ENCODE measurements around the gene EFNA5. TPM values are rescaled to one million over a fixed set of nuclear protein-coding genes. Genes with fewer than 3 reads are reported as not detected.

Gene EFNA5
- total and polyA plus RNA-seq, 7 donors = 0.32 to 5.4 (median 2.1) TPM

GRCh38 chr5:107565791-107566767 is 104.7 kb downstream of the EFNA5 start:
- Histone ChIP-seq H3K36me3 (ENCODE audit: insufficient read depth in 1 of 2, low read depth in 1 of 2) (no peaks in the 10 kb centered on the region), H3K9me3 (no peaks in the 10 kb centered on the region), H3K4me3 (no peak overlapping the region), H3K27me3 (ENCODE audit: insufficient read depth in 3 of 3, low read length in 2 of 3) (no peaks in the 10 kb centered on the region), H3K4me1 (no peaks in the 10 kb centered on the region), H3K27ac (no peak overlapping the region)
- ATAC-seq (no peak), DNase-seq (no peak)
- WGBS, 3 donors = 77% methylated on average over 10 of the region's 10 CpGs
- intact Hi-C loops (cut with DNase I) = no loop called here
- no peak for TF ChIP-seq CTCF (IDR thresholded peaks at IDR 0.05)

- Histone ChIP-seq H3K4me1 (no peaks in the 10 kb centered on the region), H3K27me3 (ENCODE audit: insufficient read depth in 3 of 3, low read length in 2 of 3) (no peaks in the 10 kb centered on the region), H3K36me3 (ENCODE audit: insufficient read depth in 1 of 2, low read depth in 1 of 2) (no peaks in the 10 kb centered on the region), H3K4me3 (no peak overlapping the region), H3K27ac (no peak overlapping the region), H3K9me3 (no peaks in the 10 kb centered on the region)
- no peak for TF ChIP-seq CTCF (IDR thresholded peaks at IDR 0.05)
- ATAC-seq (no peak), DNase-seq (no peak)
- intact Hi-C loops (cut with DNase I) = no loop called here
- WGBS, 3 donors = 71 to 73% (median 72%) methylated on average over 4 of the region's 4 CpGs
Measured at GRCh38 chr5:107564931-107565372, 105.8 kb downstream of the EFNA5 start.

- intact Hi-C loops (cut with DNase I) = no loop called here
Measured at GRCh38 chr5:107563959-107564544, 106.7 kb downstream of the EFNA5 start.

DNA sequence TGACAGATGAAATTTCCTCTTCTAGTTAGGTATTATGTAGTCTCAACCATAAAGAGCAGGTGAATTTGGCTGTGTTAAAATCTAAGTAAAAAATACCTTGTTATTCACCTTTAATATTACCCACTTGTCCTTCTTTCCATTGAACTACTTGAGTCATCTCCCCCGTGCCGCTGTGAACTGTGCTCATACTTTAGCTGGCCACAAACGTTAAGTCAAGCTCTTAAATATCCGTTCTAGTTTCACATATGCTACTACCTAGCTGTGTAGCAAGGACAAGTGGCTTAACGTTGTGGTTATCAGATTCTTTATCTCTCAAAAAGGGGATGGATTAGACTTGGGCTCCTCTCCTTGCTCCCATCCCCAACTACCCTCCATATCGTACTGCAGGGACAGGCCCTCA is 110.4 kb downstream of the EFNA5 start:
- DNase-seq = no peak
- no peak for TF ChIP-seq CTCF (IDR thresholded peaks at IDR 0.05)
- Histone ChIP-seq H3K4me3 (no peak overlapping the region), H3K4me1 (peaks cover 6% of the 10 kb centered on the region), H3K27ac (no peak overlapping the region), H3K9me3 (no peaks in the 10 kb centered on the region), H3K36me3 (ENCODE audit: insufficient read depth in 1 of 2, low read depth in 1 of 2) (no peaks in the 10 kb centered on the region), H3K27me3 (ENCODE audit: insufficient read depth in 3 of 3, low read length in 2 of 3) (no peaks in the 10 kb centered on the region)
- intact Hi-C loops (cut with DNase I) = no loop called here
- no peak for ATAC-seq
- 82 to 93% (median 82%) methylated on average over 6 of the region's 6 CpGs for WGBS, 3 donors

More at GRCh38 chr5:107563959-107564544, 106.7 kb downstream of the EFNA5 start:
- no peak for DNase-seq
- Histone ChIP-seq H3K9me3 (no peaks in the 10 kb centered on the region), H3K27me3 (ENCODE audit: insufficient read depth in 3 of 3, low read length in 2 of 3) (no peaks in the 10 kb centered on the region), H3K4me3 (no peak overlapping the region), H3K27ac (no peak overlapping the region), H3K4me1 (no peaks in the 10 kb centered on the region), H3K36me3 (ENCODE audit: insufficient read depth in 1 of 2, low read depth in 1 of 2) (no peaks in the 10 kb centered on the region)
- WGBS, 3 donors = 85 to 96% (median 86%) methylated on average over 3 of the region's 3 CpGs
- ATAC-seq = no peak
- TF ChIP-seq CTCF (IDR thresholded peaks at IDR 0.05) = no peak

Data from psoas muscle (tissue), 8 donors.